HL-60 (cell line): ENCODE results near the gene CCDC88C.

Experiments used
- DNase-seq, 2 experiments: peaks; one replicate each; pipeline ENCODE4 v3.0.0-alpha.2; 2010 to 2020; ENCODE audit warnings: low read depth in 1 of 2, low spot score in 1 of 2
- H3K27ac ChIP-seq: fragments of 250-450 bp; sonication (Bioruptor Pico); replicated peaks from 2 replicates; pipeline ENCODE4 v1.5.1; 2020; ENCODE audit warnings: mild to moderate bottlenecking, moderate library complexity
- H3K27me3 ChIP-seq: fragments of 250-450 bp; sonication (Bioruptor Pico); 2 replicates; pipeline ENCODE4 v1.5.1; 2021; ENCODE audit warnings: mild to moderate bottlenecking, moderate library complexity; ENCODE audit not compliant: insufficient read depth, poor library complexity, severe bottlenecking
- H3K4me3 ChIP-seq: replicated peaks from 2 replicates; pipeline ENCODE4 v1.5.1; 2011; ENCODE audit warnings: mild to moderate bottlenecking, control low read depth, low read length; ENCODE audit not compliant: insufficient read depth
- GABPA ChIP-seq: IDR thresholded peaks from 2 replicates; pipeline ENCODE4 v1.6.1; 2012; ENCODE audit warnings: low read depth
- POLR2AphosphoS5 ChIP-seq: IDR thresholded peaks from 2 replicates; pipeline ENCODE4 v1.6.1; 2012; ENCODE audit warnings: low read depth
- SPI1 ChIP-seq: IDR thresholded peaks from 2 replicates; pipeline ENCODE4 v1.6.1; 2012; ENCODE audit warnings: low read depth, mild to moderate bottlenecking, borderline replicate concordance
- TF ChIP-seq, protein P1 (sequence below): IDR thresholded peaks from 2 replicates; pipeline ENCODE4 v1.6.1; 2012; ENCODE audit warnings: low read depth; ENCODE audit not compliant: insufficient replicate concordance
- TF ChIP-seq, protein P2 (sequence below): IDR thresholded peaks from one replicate; pipeline ENCODE4 v1.5.1; 2011; ENCODE audit warnings: low read length, control low read depth, inconsistent platforms; ENCODE audit not compliant: insufficient read depth

Gene CCDC88C

DNA sequence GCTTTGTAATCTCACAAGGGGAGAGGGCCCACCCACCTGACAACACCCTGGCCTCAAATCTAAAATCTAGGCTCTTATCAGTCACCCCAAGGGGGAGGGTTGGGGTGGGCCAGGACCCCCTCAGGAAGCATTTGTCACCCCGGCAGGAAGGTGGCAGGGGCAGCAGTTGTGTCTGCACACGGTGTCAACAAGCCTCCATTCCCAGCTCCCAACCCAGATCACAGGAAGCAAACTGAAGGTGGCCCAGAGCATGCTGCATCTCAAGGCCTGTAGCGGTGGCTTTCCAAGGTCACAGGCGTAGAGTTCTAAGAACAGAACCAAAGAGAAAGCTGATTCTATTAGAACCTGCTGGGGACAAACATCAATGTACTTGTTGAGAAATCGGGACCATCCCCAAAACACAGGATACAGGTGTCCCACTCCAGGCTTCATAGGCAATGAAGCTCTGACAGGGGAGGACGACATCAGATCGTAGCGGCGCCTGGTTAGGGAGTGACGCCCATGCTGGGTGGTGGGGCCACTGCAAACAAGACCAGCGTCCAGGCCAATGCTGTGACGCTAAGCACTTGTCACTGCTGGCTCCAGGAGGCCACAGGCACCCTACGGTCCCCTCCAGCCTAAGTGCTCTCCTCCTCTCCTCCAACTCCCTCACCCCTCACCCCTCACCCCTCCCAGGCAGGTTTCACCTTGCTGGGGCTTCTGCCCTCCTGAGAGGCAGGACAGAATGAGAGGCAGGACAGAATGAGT lies 52.9 kb downstream of the CCDC88C start:
- peak overlapping the region; percentile 74 for H3K27ac ChIP-seq
- no peak overlapping the region for H3K4me3 ChIP-seq
- DNase-seq = no peak
- TF ChIP-seq GABPA = no peak
- no peak for TF ChIP-seq POLR2AphosphoS5
- TF ChIP-seq, protein P1, sequence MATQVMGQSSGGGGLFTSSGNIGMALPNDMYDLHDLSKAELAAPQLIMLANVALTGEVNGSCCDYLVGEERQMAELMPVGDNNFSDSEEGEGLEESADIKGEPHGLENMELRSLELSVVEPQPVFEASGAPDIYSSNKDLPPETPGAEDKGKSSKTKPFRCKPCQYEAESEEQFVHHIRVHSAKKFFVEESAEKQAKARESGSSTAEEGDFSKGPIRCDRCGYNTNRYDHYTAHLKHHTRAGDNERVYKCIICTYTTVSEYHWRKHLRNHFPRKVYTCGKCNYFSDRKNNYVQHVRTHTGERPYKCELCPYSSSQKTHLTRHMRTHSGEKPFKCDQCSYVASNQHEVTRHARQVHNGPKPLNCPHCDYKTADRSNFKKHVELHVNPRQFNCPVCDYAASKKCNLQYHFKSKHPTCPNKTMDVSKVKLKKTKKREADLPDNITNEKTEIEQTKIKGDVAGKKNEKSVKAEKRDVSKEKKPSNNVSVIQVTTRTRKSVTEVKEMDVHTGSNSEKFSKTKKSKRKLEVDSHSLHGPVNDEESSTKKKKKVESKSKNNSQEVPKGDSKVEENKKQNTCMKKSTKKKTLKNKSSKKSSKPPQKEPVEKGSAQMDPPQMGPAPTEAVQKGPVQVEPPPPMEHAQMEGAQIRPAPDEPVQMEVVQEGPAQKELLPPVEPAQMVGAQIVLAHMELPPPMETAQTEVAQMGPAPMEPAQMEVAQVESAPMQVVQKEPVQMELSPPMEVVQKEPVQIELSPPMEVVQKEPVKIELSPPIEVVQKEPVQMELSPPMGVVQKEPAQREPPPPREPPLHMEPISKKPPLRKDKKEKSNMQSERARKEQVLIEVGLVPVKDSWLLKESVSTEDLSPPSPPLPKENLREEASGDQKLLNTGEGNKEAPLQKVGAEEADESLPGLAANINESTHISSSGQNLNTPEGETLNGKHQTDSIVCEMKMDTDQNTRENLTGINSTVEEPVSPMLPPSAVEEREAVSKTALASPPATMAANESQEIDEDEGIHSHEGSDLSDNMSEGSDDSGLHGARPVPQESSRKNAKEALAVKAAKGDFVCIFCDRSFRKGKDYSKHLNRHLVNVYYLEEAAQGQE = no peak
- TF ChIP-seq, protein P2, sequence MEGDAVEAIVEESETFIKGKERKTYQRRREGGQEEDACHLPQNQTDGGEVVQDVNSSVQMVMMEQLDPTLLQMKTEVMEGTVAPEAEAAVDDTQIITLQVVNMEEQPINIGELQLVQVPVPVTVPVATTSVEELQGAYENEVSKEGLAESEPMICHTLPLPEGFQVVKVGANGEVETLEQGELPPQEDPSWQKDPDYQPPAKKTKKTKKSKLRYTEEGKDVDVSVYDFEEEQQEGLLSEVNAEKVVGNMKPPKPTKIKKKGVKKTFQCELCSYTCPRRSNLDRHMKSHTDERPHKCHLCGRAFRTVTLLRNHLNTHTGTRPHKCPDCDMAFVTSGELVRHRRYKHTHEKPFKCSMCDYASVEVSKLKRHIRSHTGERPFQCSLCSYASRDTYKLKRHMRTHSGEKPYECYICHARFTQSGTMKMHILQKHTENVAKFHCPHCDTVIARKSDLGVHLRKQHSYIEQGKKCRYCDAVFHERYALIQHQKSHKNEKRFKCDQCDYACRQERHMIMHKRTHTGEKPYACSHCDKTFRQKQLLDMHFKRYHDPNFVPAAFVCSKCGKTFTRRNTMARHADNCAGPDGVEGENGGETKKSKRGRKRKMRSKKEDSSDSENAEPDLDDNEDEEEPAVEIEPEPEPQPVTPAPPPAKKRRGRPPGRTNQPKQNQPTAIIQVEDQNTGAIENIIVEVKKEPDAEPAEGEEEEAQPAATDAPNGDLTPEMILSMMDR = no peak
- no peak for TF ChIP-seq SPI1
- no peaks in the 10 kb centered on the region for H3K27me3 ChIP-seq

DNA sequence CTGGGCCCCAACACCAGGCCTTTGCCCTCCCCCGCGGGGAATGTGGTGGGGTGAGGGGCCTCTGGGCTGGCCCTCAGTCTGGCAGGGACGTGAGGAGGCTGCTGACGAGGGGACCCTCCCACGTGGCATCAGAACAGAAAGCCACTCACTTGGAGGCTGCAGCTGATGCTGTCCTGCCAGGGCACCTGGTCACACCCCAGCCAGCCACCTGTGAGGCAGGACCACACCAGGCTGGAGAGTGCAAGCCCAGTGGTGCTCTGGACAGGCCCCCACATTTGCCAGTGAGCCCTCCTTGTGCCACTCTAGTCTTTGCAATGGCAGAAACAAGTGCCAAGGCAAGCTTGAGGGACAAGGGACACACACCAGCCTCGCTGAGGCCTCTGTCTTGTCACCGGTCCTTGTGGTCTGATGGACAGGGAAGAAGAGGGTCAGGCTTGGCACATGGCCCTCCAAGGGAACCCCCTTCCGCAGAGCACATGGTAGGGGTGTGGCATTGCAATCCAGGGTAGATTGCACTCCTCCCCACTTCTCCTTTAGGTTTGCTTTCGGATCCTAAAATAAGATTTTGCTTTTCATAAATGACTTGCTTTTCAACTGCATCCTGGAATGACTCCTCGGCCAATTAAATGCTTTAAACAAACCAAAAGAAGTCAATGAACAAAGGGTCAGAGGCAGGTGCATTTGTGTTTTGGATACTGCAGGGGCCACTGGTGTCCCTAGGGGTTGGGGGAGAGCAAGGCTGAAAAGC lies 53.7 kb downstream of the CCDC88C start:
- Histone ChIP-seq H3K27ac (peak overlapping the region; percentile 74), H3K4me3 (no peak overlapping the region), H3K27me3 (no peaks in the 10 kb centered on the region)
- peak; percentile 71 to 79 for DNase-seq
- TF ChIP-seq, protein P1 = no peak
- TF ChIP-seq POLR2AphosphoS5 (0 out of 2 replicates have a peak, but pooled peaks have one; percentile 30), SPI1 (peak; percentile 81)

GRCh38 chr14:91361233-91361811 lies 56.3 kb downstream of the CCDC88C start:
- TF ChIP-seq POLR2AphosphoS5 = peak; percentile 44; the same call in 1 of the 2 replicates
- TF ChIP-seq, protein P1 = peak; percentile 24
- TF ChIP-seq, protein P2 = no peak
- DNase-seq = peak; percentile 97 to 100
- Histone ChIP-seq H3K4me3 (no peak overlapping the region), H3K27ac (peak overlapping the region; percentile 80), H3K27me3 (no peaks in the 10 kb centered on the region)
